Right ventricle myocardium superior (tissue), 1 donor: ENCODE measurements around the gene IL1RAP. TPM values are rescaled to one million over a fixed set of nuclear protein-coding genes. Genes with fewer than 3 reads are reported as not detected.

Source experiments
- ATAC-seq: fragments of 200-7000 bp; cut with Tn5 transposase; one replicate; pipeline ENCODE4 v1.9.1; 2020; ENCODE audit warnings: mild to moderate bottlenecking; ENCODE audit not compliant: poor library complexity
- DNase-seq: peaks from one replicate; pipeline ENCODE4 v3.0.0-alpha.2; 2020
- intact Hi-C: fragments of 100-400 bp; cut with DNase I; formaldehyde crosslinking; loops from one replicate; pipeline ENCODE4 v1.11.2; 2022
- total RNA-seq: library from RNA; stranded (reverse); fragmentation: NEBNext Ultra II Directional; extraction: Animal tissue kit (Norgen Biotek cat#: 25700); gene quantifications from one replicate; pipeline ENCODE4 v1.2.1, GENCODE V29; 2021
- donor health status: DM: no; HTN: yes; CAD: no; lungs with severe emphysema.

Gene IL1RAP
- total RNA-seq, 1 donor from 2014 or later, result 4.1 TPM

DNA sequence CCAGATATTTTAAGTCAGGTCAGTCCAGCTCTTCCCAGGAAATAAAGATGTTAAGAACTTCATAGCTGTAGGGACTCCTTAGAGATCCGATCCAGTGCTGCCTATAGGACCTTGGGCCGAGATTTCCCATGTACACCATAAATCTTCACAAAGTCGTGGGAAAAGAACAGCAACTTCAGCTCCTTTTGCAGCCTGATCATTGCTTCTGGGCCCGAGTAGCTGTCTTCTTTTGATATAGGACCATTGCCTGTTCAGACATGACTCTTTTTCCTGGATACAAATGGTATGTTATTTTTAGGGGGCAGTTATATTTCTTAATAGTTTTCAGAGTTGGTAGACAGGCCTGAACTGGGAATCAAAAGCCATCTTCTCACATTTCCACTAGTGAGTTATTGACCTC, 20.5 kb downstream of the IL1RAP start:
- no peak for ATAC-seq
- no peak for DNase-seq
- intact Hi-C loops, result no loop called here

DNA sequence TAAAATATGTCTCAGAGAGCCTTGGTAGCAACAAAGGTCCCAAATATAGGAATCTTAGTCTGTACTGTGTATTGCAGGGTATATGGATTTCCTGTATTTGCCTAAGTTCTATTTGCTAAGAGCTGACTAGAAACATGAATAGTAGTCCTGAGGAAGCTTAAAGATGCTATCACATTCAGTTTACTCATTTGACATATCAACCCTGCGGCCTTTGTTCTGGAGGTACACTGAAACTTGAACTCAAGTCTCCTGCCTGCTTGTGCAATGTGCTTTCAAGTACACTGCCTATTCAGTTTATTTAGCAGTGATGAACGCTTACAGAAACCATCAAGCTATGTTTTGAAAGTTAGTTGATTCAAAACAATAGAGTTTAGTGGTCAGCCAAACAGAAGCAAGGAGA, 21.1 kb downstream of the IL1RAP start:
- ATAC-seq (no peak), DNase-seq (no peak)
- intact Hi-C loops, result no loop called here

DNA sequence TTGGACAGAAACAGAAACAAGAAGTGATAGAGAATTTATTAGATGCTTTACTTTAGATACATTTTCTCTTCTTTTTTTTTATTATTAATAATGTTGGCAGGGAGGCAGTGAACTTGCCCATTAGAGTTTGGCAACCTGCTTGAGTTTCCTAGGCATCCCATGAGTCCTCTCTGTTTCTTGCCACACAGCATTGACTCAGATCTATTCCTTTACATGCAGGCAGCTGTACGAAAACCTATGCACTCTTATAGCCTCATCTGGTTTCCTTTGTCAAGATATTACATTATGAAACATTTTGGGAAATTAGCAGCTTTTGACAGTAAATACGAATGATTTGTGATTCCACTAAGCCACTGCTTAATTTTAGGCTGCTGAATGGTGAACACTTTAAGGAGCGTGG, 23.3 kb downstream of the IL1RAP start:
- intact Hi-C loops, result no loop called here
- DNase-seq (no peak), ATAC-seq (no peak)

DNA sequence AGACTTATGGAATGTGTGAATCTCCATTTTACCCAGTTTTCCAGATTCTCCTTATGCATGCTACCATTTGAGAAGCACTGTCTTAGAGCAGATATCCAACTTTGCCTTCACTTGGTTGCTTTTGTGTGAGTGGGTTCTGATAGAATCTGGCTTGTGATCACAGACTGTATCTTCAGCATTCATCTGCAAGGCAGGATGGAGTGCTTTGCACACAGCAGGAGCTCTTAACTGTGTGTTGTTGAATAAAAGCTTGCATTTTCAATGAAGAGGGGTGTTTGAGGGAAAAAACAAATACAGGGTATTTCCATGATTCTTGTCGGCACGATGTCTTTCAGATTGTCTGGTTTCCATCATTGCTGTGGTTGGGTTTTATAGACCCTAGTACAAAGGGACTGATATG, 24.4 kb downstream of the IL1RAP start:
- ATAC-seq (no peak), DNase-seq (no peak)
- intact Hi-C loops, result no loop called here

GRCh38 chr3:190539526-190539925, 25.6 kb downstream of the IL1RAP start:
- ATAC-seq, result no peak
- DNase-seq, result no peak
- intact Hi-C loops, result no loop called here

DNA sequence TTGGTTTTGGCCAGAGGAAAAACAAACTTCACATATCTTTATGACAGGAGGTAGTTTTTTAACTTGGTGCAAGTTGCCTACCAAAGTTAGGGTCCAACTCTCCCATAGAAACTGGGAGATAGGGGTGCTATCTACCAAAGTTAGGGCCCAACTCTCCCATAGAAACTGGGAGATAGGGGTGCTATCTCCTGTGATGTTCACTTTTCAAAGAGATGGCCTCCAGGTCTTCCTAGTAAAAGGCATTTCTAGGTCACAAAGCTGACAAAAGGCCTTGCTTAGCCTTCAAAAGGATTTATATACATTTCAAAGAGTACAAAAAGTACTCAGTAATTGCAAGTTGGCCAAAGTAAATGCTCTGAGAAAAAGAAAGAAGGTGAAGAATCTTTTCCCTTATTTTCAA, 27.1 kb downstream of the IL1RAP start:
- intact Hi-C loops, result no loop called here
- ATAC-seq (no peak), DNase-seq (no peak)

- ATAC-seq (no peak), DNase-seq (no peak)
- intact Hi-C loops, result no loop called here
These were observed 27.7 kb downstream of the IL1RAP start for GRCh38 chr3:190541560-190541959.

DNA sequence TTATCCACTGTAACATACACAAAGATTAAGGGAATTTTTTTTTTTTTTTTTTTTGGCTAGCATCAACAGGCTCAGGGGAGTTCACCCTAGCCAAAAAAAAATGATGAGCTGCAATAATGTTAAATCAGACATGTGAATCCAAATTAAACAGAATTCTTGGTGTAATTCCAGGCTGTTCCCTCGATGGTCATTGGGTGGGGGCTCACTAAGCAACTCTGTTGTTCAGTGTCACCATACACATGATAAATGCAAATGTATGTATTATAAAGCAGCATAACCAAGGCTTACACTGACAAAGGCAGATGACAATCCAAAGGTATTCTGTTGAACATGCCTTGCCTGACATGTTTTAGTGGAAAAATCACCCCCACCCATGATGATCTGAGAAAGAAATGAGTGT, 29.0 kb downstream of the IL1RAP start:
- intact Hi-C loops, result no loop called here
- DNase-seq, result no peak
- ATAC-seq, result no peak

DNA sequence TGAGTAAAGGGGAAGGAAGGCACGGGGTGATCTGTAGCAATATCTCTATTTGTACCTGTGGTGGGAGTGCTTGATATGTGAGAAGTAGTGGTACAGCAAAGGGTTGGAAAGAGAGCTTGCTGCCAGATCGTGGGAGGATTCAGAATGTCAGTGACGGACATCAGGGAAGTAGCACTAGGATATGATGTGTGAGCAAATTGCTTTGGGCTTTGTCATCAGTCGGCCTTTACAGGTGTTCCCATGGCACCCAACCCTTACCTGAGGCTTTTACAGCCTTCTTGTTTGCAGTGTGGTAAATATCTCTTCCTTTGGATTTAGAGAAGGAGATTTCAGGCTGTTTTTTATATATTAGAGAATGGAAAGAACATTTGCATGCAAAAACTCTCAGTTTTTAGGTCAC, 29.8 kb downstream of the IL1RAP start:
- intact Hi-C loops, result no loop called here

GRCh38 chr3:190545191-190545590, 31.3 kb downstream of the IL1RAP start:
- intact Hi-C loops, result no loop called here
- DNase-seq (no peak), ATAC-seq (no peak)

More for the DNA sequence above, 29.8 kb downstream of the IL1RAP start:
- DNase-seq (no peak), ATAC-seq (no peak)

DNA sequence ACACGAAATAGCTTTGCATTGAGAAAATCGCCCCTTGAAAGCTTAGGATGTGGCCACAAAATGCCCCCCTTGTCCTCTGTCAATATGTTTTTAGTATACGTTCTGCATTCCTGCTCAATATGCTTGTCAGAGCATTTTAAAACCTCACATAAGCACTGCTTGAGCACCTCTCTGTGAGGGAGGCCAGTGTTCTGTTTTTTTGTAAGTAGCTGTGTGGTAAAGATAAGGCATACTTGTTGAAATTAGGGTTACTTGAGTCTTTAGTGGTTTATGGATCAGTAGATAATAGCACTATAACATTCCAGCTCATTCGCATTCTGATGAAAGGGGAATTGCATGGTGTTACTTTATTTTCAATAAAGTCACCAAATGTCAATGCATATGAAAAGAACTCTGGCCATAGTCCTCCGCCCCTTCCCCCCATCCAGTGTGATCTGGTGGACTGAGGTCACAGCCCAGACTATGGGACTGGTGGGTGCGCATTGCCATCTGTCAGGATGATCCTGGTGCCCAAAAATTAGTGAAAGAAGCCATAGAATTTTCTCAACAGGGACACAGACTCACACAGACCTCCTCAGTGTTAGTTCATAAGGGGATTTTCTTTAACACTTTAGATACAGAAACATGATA, 33.1 kb downstream of the IL1RAP start:
- intact Hi-C loops, result no loop called here
- ATAC-seq, result no peak
- no peak for DNase-seq

DNA sequence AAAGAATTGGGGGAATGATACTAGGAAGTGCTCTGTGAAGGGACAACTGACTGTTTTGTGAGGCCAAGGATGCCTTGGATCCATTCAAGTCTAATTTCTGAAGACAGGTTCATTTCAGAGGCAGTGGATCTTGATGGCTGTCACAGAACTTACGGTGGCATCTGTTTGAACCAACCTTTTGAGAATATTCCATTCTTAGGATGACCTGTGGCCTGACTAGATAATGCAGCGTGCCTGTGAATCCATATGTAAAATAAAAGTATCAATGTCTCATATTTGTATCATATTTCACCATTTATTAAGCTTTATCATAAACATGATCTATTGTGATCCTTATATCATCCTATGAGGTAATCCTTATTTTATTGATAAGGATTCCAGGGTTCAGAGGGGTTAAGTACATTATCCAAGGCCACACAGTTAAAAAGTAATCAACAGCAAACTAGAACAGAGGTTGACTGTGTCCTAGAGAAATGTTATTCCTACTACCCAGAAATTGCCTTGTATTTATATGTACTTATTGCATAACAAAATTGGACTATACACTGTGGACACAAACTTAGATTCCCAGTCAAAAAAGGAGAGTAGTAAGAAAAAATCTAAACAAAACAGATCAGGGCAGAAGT, 34.3 kb downstream of the IL1RAP start:
- ATAC-seq, result no peak
- intact Hi-C loops, result no loop called here
- DNase-seq, result no peak

GRCh38 chr3:190552021-190552420, 38.1 kb downstream of the IL1RAP start:
- intact Hi-C loops, result no loop called here
- DNase-seq, result no peak

GRCh38 chr3:190552969-190553759, 39.3 kb downstream of the IL1RAP start:
- intact Hi-C loops, result no loop called here
- no peak for ATAC-seq
- no peak for DNase-seq

More at GRCh38 chr3:190552021-190552420, 38.1 kb downstream of the IL1RAP start:
- ATAC-seq, result no peak

DNA sequence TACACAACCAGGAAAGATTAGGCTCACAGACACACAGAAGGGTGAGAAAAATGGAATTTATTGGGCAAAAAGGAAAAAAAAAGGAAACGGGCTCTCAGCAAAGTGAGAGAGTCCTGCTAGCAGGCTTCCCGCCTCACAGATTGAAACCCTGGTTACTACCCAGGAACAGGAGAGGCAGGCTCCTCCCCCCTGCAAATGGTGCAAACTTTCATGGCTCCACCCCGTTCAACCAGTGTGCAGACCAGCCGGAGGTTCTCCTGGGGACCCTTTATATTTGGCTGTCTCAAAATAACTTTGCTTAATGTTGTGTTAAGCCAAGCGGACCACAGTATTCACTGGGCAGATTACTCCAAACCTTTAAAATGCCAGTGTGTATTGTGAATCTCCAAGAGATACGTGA, 40.3 kb downstream of the IL1RAP start:
- DNase-seq (no peak), ATAC-seq (no peak)
- intact Hi-C loops, result no loop called here

DNA sequence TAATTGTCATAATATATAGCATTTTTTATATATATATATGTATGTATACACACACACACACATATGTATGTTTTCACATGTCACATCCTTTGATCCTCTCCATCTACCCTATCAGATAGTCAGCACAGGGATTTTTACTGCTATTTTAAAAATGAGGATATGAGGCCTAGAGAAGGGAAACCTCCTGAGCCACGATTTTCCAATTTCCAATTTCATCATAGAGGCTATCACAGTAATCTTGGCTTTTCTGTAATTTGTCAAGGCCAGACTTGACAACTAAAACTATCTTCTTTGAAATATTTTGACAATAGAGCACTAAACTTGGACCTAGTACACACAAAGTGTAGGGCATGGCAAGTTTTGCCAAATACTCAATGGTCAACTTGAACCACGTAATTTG, 42.5 kb downstream of the IL1RAP start:
- DNase-seq (no peak), ATAC-seq (no peak)
- intact Hi-C loops, result no loop called here

DNA sequence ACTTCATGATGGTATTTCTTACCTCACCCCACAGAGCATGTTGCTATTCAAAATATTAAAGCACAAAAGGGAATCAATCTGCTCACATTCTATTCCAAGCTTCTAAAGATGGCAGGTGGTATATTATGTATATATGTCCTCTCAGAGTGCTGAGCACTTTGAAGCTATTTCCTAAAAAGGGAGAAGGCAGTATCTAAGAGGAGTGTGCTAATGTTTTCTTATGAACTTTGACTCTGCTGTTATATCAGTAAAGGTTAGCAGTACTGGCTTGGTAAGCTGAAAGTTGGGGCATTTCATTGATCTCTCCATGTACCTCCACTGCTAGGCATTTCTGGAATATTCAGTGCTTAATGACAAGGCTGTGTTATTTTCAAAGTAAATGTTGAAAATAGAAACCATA, 43.4 kb downstream of the IL1RAP start:
- no peak for ATAC-seq
- intact Hi-C loops, result no loop called here

DNA sequence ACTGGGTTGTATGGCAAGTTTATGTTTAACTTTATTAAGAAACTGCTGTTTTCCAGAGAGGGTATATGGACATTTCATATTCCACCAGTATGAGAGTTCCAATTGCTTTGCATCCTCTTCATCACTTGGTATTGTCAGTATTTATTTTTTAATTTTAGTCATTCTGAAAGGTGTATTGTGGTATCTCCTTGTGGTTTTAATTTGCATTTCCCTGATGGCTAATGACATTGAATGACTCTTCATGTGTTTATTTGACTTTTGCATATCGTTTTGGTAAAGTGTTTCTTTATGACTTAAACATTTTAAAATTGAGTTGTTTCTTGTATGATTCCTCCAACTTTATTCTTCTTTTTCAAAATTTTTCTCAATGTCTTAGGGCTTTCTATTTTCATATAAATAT, 44.4 kb downstream of the IL1RAP start:
- ATAC-seq (no peak), DNase-seq (no peak)

More for the DNA sequence above, 43.4 kb downstream of the IL1RAP start:
- no peak for DNase-seq

DNA sequence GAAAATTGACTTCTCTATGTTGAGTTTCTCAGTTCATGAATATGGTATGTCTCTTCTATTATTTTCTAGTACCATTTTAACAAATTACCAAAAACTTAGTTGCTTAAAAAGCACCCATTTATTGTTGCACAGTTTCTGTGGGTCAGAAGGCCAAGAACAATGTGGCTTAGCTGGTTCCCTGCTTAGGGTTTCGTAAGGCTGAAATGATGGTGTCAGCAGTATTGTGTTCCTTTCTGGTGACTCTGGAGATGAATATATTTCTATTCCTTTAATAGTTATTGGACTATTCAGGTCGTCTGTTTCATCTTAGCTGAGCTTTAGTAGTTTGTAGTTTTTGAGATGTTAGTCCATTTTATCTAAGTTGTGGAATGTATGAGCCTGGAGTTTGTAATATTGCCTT, 44.9 kb downstream of the IL1RAP start:
- intact Hi-C loops, result no loop called here
- ATAC-seq (no peak), DNase-seq (no peak)

More for the DNA sequence above, 44.4 kb downstream of the IL1RAP start:
- intact Hi-C loops, result no loop called here
